ENCODE results near the gene SPEG.
A peak's percentile ranks its signal among the peaks of the same experiment; 100 is the strongest.

Gene SPEG

GRCh38 chr2:219446101-219446504, 11.5 kb downstream of the SPEG start:
- DNase-seq: no peak

GRCh38 chr2:219446689-219447088, 12.0 kb downstream of the SPEG start:
- DNase-seq: no peak

- DNase-seq: no peak
These were observed 12.8 kb downstream of the SPEG start for GRCh38 chr2:219447242-219448098.

GRCh38 chr2:219448099-219448775, 13.6 kb downstream of the SPEG start:
- DNase-seq: no peak

- no peak for DNase-seq
These were observed 14.2 kb downstream of the SPEG start for GRCh38 chr2:219448776-219449341.

- DNase-seq: no peak
These were observed 15.0 kb downstream of the SPEG start for GRCh38 chr2:219449609-219450008.

- DNase-seq: no peak
These were observed 17.2 kb downstream of the SPEG start for GRCh38 chr2:219451661-219452360.

GRCh38 chr2:219452361-219453317, 18.0 kb downstream of the SPEG start:
- DNase-seq: no peak

- no peak for DNase-seq
These were observed 19.3 kb downstream of the SPEG start for GRCh38 chr2:219453671-219454590.

GRCh38 chr2:219455581-219455980, 20.9 kb downstream of the SPEG start:
- no peak for DNase-seq

GRCh38 chr2:219457784-219458369, 23.2 kb downstream of the SPEG start:
- no peak for DNase-seq

GRCh38 chr2:219458996-219459395, 24.4 kb downstream of the SPEG start:
- DNase-seq: no peak

GRCh38 chr2:219459460-219460311, 25.0 kb downstream of the SPEG start:
- peak; percentile 23 for DNase-seq

- DNase-seq: no peak
These were observed 25.8 kb downstream of the SPEG start for GRCh38 chr2:219460424-219460926.

- no peak for DNase-seq
These were observed 26.4 kb downstream of the SPEG start for GRCh38 chr2:219461047-219461514.

- no peak for DNase-seq
These were observed 27.0 kb downstream of the SPEG start for GRCh38 chr2:219461669-219462068.

GRCh38 chr2:219462349-219462748, 27.7 kb downstream of the SPEG start:
- DNase-seq: no peak

GRCh38 chr2:219464286-219465032, 29.8 kb downstream of the SPEG start:
- DNase-seq: no peak
